GM12878 (cell line): ENCODE results near the gene PSMB1. TPM values are rescaled to one million over a fixed set of nuclear protein-coding genes. Genes with fewer than 3 reads are reported as not detected.

Source experiments
- ATAC-seq: fragments of 200-7000 bp; cut with Tn5 transposase; 3 replicates; pipeline ENCODE4 v1.9.1; 2020; ENCODE audit warnings: mild to moderate bottlenecking, moderate library complexity
- BruUV-seq: library from RNA; stranded (reverse); fragments of 400-500 nt; replicated peaks from 2 replicates; lab custom pipeline; 2021; lab: Mats Ljungman, UMichigan
- CTCF ChIA-PET: fragments of 300-600 bp; sonication (Branson Sonifier 250); formaldehyde crosslinking; extraction: SDS; loops from one replicate; lab custom pipeline; 2021; ENCODE audit warnings: inconsistent platforms; lab: Yijun Ruan, JAX
- POLR2A ChIA-PET: fragments of 350-600 bp; formaldehyde crosslinking; extraction: SDS; loops from one replicate; lab custom pipeline; 2021; ENCODE audit warnings: inconsistent platforms; lab: Charles Lee
- RAD21 ChIA-PET: fragments of 300-600 bp; sonication (Branson Sonifier 250); formaldehyde crosslinking; loops from one replicate; lab custom pipeline; 2023; ENCODE audit warnings: antibody characterized with exemption; ENCODE audit not compliant: unreplicated experiment; lab: Charles Lee
- SMC1A ChIA-PET: fragments of 300-600 bp; sonication (Branson Sonifier 250); formaldehyde crosslinking; loops from one replicate; lab custom pipeline; 2023; ENCODE audit not compliant: unreplicated experiment, uncharacterized antibody; lab: Charles Lee
- DNase-seq: peaks from one replicate; pipeline ENCODE4 v3.0.0-alpha.2; 2011; ENCODE audit warnings: low read depth, low spot score
- FAIRE-seq: peaks from 3 replicates; lab custom pipeline; 2011; peaks lifted over from hg19 to GRCh38; lab: Jason Lieb, UNC
- H2AFZ ChIP-seq: 2 replicates; pipeline ENCODE4 v1.6.0; 2011; ENCODE audit warnings: low read depth, low read length, control low read depth; ENCODE audit not compliant: control insufficient read depth
- H3K27ac ChIP-seq: 2 replicates; pipeline ENCODE4 v1.5.1; 2011; ENCODE audit warnings: control low read depth; ENCODE audit not compliant: control insufficient read depth, insufficient read depth
- H3K27me3 ChIP-seq, 2 experiments: replicated peaks in 1 of 2; 2 replicates each; pipeline versions ENCODE4 v1.6.0 to v1.6.1; 2011; ENCODE audit warnings: low read length in 1 of 2; ENCODE audit not compliant: control insufficient read depth in 2 of 2, insufficient read depth in 2 of 2
- H3K36me3 ChIP-seq, 2 experiments: 2 replicates each; pipeline ENCODE4 v1.5.1; 2011; ENCODE audit warnings: low read length in 1 of 2; ENCODE audit not compliant: control insufficient read depth in 2 of 2, insufficient read depth in 2 of 2
- H3K4me1 ChIP-seq: 2 replicates; pipeline ENCODE4 v1.6.1; 2011; ENCODE audit warnings: mild to moderate bottlenecking, low read length, moderate library complexity, mixed read lengths; ENCODE audit not compliant: control insufficient read depth, insufficient read depth
- H3K4me2 ChIP-seq: 2 replicates; pipeline ENCODE4 v1.6.0; 2011; ENCODE audit warnings: control low read depth; ENCODE audit not compliant: control insufficient read depth, insufficient read depth
- H3K4me3 ChIP-seq: fragments of 200-600 bp; sonication (generic); 2 replicates; pipeline ENCODE4 v1.5.1; 2016
- H3K79me2 ChIP-seq: 2 replicates; pipeline ENCODE4 v1.6.0; 2011; ENCODE audit warnings: low read length; ENCODE audit not compliant: control insufficient read depth, insufficient read depth
- H3K9ac ChIP-seq: 2 replicates; pipeline ENCODE4 v1.8.0; 2011; ENCODE audit warnings: low read length, control low read depth, mixed read lengths; ENCODE audit not compliant: control insufficient read depth, insufficient read depth
- H3K9me3 ChIP-seq: replicated peaks from 3 replicates; pipeline ENCODE4 v1.5.1; 2011; ENCODE audit warnings: mild to moderate bottlenecking, low read length; ENCODE audit not compliant: control insufficient read depth, insufficient read depth
- H4K20me1 ChIP-seq: 2 replicates; pipeline ENCODE4 v1.6.0; 2011; ENCODE audit not compliant: control insufficient read depth, insufficient read depth
- BACH1 ChIP-seq: fragments of 450-650 bp; IDR thresholded peaks from 2 replicates; pipeline ENCODE4 v1.6.1; 2017; ENCODE audit warnings: mild to moderate bottlenecking, borderline replicate concordance
- CHD1 ChIP-seq: IDR thresholded peaks from 2 replicates; pipeline ENCODE4 v1.6.1; 2012; ENCODE audit warnings: low read depth, low read length, improper control_type of control experiment
- RELA ChIP-seq: fragments of 450-650 bp; IDR thresholded peaks from 2 replicates; pipeline ENCODE4 v1.8.0; 2014; ENCODE audit warnings: borderline replicate concordance; ENCODE audit not compliant: partially characterized antibody
- SP1 ChIP-seq: IDR thresholded peaks from one replicate; pipeline ENCODE4 v1.6.1; 2011; ENCODE audit warnings: low read depth, low read length
- STAT1 ChIP-seq: fragments of 450-650 bp; conservative IDR thresholded peaks from 2 replicates; pipeline ENCODE4 v1.6.1; 2014; ENCODE audit warnings: antibody characterized with exemption, mild to moderate bottlenecking
- TCF3 ChIP-seq: IDR thresholded peaks from 2 replicates; pipeline ENCODE4 v1.6.1; 2012; ENCODE audit warnings: low read depth, mild to moderate bottlenecking, low read length, borderline replicate concordance; ENCODE audit not compliant: insufficient read depth
- WRNIP1 ChIP-seq: IDR thresholded peaks from 2 replicates; pipeline ENCODE4 v1.6.1; 2011; ENCODE audit warnings: low read depth, low read length, improper control_type of control experiment, borderline replicate concordance
- in situ Hi-C: fragments of 300-500 bp; cut with MboI; formaldehyde crosslinking; loops from 9 replicates; pipeline ENCODE4 v1.14.3; 2018; ENCODE audit warnings: mixed read lengths
- intact Hi-C: fragments of 100-400 bp; cut with micrococcal nuclease; formaldehyde crosslinking; loops from one replicate; pipeline ENCODE4 v1.14.2; 2022; ENCODE audit not compliant: unreplicated experiment
- polyA plus RNA-seq, 11 experiments: library from polyadenylated mRNA; depleted of rRNA in 4 of 11; unstranded in 6 of 11; stranded (reverse) in 5 of 11; fragments of >200 nt; fragmentation: Nextera tagmentation in 4 of 11; fragmentation: Illumina TruSeq in 1 of 11; extraction: Ambion mirVana in 4 of 11; extraction: Trizol in 1 of 11; gene quantifications; 1 replicate in 1 of 11; 2 replicates in 10 of 11; pipeline versions ENCODE4 v1.2.1 to v1.2.3, GENCODE V29; 2011 to 2016; ENCODE audit warnings: inconsistent platforms in 2 of 11, missing spikeins in 2 of 11, low read depth in 1 of 11
- total RNA-seq, 4 experiments: library from RNA; depleted of rRNA in 3 of 4; stranded (reverse); fragments of >200 nt in 3 of 4; fragmentation: Illumina TruSeq in 1 of 4; extraction: Trizol in 1 of 4; gene quantifications; 2 replicates each; pipeline versions ENCODE4 v1.2.1 to v1.2.3, GENCODE V29; 2013 to 2021
- TF ChIP-seq, protein P1 (sequence below): fragments of 450-650 bp; IDR thresholded peaks from 2 replicates; pipeline ENCODE4 v1.6.1; 2017; ENCODE audit warnings: mild to moderate bottlenecking, moderate library complexity
- TF ChIP-seq, protein P2 (sequence below): fragments of 450-650 bp; IDR thresholded peaks from 2 replicates; pipeline ENCODE4 v1.6.1; 2018; ENCODE audit warnings: mild to moderate bottlenecking, low read depth, moderate library complexity; ENCODE audit not compliant: partially characterized antibody

The PSMB1 gene
- total and polyA plus RNA-seq, 10 of the 15 experiments (the other 5 are each of a cell fraction or from before 2014, with no cell fraction given), result 208 to 1,317 (median 508) TPM

DNA sequence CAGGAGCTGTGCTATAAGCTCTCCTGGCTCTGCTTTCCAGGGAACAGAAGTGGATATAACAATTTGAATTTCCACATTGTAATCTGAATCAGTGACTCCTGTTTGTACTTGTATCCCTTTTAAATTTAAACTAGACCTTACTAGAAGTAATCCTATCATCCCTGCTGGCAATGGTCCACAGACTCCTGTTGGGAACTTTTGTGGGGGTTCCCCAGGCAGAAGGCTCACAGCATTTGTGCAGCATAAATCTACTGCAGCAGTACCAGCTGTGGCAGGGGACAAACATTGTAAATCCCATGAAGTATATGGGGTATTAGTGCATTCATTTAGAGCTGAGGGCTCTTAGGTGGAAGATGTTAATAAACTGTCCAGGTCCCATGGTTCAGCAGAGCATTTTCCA lies 43.3 kb upstream of the PSMB1 start:
- DNase-seq (no peak), FAIRE-seq (no peak), ATAC-seq (no peak)
- Histone ChIP-seq H3K4me3 (no peak overlapping the region), H3K4me1 (no peaks in the 10 kb centered on the region), H3K27me3 (no peaks in the 10 kb centered on the region), H3K9ac (no peak overlapping the region), H2AFZ (no peak overlapping the region), H3K79me2 (no peaks in the 10 kb centered on the region), H3K9me3 (no peaks in the 10 kb centered on the region), H3K4me2 (no peak overlapping the region), H4K20me1 (no peaks in the 10 kb centered on the region), H3K36me3 (no peaks in the 10 kb centered on the region), H3K27ac (no peak overlapping the region)
- POLR2A ChIA-PET, result no interaction called here
- BruUV-seq, result no TSS peak
- TF ChIP-seq STAT1, result no peak
- no peak for TF ChIP-seq TCF3
- TF ChIP-seq CHD1, result no peak
- no peak for TF ChIP-seq RELA
- no peak for TF ChIP-seq SP1
- TF ChIP-seq, protein P1, sequence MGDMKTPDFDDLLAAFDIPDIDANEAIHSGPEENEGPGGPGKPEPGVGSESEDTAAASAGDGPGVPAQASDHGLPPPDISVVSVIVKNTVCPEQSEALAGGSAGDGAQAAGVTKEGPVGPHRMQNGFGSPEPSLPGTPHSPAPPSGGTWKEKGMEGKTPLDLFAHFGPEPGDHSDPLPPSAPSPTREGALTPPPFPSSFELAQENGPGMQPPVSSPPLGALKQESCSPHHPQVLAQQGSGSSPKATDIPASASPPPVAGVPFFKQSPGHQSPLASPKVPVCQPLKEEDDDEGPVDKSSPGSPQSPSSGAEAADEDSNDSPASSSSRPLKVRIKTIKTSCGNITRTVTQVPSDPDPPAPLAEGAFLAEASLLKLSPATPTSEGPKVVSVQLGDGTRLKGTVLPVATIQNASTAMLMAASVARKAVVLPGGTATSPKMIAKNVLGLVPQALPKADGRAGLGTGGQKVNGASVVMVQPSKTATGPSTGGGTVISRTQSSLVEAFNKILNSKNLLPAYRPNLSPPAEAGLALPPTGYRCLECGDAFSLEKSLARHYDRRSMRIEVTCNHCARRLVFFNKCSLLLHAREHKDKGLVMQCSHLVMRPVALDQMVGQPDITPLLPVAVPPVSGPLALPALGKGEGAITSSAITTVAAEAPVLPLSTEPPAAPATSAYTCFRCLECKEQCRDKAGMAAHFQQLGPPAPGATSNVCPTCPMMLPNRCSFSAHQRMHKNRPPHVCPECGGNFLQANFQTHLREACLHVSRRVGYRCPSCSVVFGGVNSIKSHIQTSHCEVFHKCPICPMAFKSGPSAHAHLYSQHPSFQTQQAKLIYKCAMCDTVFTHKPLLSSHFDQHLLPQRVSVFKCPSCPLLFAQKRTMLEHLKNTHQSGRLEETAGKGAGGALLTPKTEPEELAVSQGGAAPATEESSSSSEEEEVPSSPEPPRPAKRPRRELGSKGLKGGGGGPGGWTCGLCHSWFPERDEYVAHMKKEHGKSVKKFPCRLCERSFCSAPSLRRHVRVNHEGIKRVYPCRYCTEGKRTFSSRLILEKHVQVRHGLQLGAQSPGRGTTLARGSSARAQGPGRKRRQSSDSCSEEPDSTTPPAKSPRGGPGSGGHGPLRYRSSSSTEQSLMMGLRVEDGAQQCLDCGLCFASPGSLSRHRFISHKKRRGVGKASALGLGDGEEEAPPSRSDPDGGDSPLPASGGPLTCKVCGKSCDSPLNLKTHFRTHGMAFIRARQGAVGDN, result no peak
- TF ChIP-seq, protein P2, sequence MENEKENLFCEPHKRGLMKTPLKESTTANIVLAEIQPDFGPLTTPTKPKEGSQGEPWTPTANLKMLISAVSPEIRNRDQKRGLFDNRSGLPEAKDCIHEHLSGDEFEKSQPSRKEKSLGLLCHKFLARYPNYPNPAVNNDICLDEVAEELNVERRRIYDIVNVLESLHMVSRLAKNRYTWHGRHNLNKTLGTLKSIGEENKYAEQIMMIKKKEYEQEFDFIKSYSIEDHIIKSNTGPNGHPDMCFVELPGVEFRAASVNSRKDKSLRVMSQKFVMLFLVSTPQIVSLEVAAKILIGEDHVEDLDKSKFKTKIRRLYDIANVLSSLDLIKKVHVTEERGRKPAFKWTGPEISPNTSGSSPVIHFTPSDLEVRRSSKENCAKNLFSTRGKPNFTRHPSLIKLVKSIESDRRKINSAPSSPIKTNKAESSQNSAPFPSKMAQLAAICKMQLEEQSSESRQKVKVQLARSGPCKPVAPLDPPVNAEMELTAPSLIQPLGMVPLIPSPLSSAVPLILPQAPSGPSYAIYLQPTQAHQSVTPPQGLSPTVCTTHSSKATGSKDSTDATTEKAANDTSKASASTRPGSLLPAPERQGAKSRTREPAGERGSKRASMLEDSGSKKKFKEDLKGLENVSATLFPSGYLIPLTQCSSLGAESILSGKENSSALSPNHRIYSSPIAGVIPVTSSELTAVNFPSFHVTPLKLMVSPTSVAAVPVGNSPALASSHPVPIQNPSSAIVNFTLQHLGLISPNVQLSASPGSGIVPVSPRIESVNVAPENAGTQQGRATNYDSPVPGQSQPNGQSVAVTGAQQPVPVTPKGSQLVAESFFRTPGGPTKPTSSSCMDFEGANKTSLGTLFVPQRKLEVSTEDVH, result no peak
- TF ChIP-seq BACH1, result no peak
- no peak for TF ChIP-seq WRNIP1
- RAD21 ChIA-PET, result no interaction called here
- SMC1A ChIA-PET, result no interaction called here
- in situ Hi-C loops (no loop called here), intact Hi-C loops (no loop called here)
- CTCF ChIA-PET, result no interaction called here
